ENCODE data around the gene RDH13. TPM values are rescaled to one million over a fixed set of nuclear protein-coding genes. Genes with fewer than 3 reads are reported as not detected.
"Not testable (repeated sequence)": the region's sequence is repeated elsewhere in the genome, so short reads cannot be mapped to it uniquely, and the experiment has no call there.

RDH13 gene
- total and polyA plus RNA-seq, 4 donors, result 9.2 to 30.5 (median 18.6) TPM

GRCh38 chr19:55036058-55036457, 26.9 kb downstream of the RDH13 start:
- DNase-seq, result no peak
- no peak overlapping the region for H3K4me3 ChIP-seq
- no peaks in the 10 kb centered on the region for H3K9me3 ChIP-seq (ENCODE audit: control insufficient read depth in 4 of 4, insufficient read depth in 3 of 4, low read length in 3 of 4)
- no peak for ATAC-seq (ENCODE audit: insufficient read depth, low FRiP score)
- H3K9ac ChIP-seq (ENCODE audit: insufficient read depth in 1 of 2, low read length in 2 of 2), result no peak overlapping the region
- no peaks in the 10 kb centered on the region for H3K4me1 ChIP-seq (ENCODE audit: control insufficient read depth in 5 of 5, insufficient read depth in 5 of 5, low read length in 5 of 5)
- TF ChIP-seq CTCF (IDR thresholded peaks at IDR 0.05; ENCODE audit: control extremely low read depth, extremely low read depth), result no peak
- WGBS, 2 donors, result 78 to 98% methylated on average over 2 of the region's 2 CpGs
- no peak overlapping the region for H3K27ac ChIP-seq (ENCODE audit: low read depth in 1 of 2, low read length in 1 of 2)
- H3K27me3 ChIP-seq (ENCODE audit: control insufficient read depth in 3 of 3, insufficient read depth in 3 of 3, low read length in 2 of 3), result no peaks in the 10 kb centered on the region
- no peaks in the 10 kb centered on the region for H3K36me3 ChIP-seq (ENCODE audit: control insufficient read depth in 4 of 4, insufficient read depth in 4 of 4, low read length in 4 of 4)

GRCh38 chr19:55034751-55035150, 28.2 kb downstream of the RDH13 start:
- no peaks in the 10 kb centered on the region for H3K9me3 ChIP-seq (ENCODE audit: control insufficient read depth in 4 of 4, insufficient read depth in 3 of 4, low read length in 3 of 4)

DNA sequence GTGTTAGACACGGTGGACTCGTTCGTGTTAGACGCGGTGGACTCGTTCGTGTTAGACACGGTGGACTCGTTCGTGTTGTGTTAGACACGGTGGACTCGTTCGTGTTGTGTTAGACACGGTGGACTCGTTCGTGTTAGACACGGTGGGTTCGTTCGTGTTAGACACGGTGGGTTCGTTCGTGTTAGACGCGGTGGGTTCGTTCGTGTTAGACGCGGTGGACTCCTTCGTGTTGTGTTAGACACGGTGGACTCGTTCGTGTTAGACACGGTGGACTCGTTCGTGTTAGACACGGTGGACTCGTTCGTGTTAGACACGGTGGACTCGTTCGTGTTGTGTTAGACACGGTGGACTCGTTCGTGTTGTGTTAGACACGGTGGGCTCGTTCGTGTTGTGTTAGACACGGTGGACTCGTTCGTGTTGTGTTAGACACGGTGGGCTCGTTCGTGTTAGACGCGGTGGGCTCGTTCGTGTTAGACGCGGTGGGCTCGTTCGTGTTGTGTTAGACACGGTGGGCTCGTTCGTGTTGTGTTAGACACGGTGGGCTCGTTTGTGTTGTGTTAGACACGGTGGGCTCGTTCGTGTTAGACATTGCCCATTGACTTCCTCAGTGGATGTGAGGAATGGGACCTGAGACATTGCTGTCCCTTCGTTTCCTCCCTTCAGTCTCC, 29.8 kb downstream of the RDH13 start:
- not testable (repeated sequence) for DNase-seq; H3K36me3 ChIP-seq (ENCODE audit: control insufficient read depth in 4 of 4, insufficient read depth in 4 of 4, low read length in 4 of 4); H3K4me1 ChIP-seq (ENCODE audit: control insufficient read depth in 5 of 5, insufficient read depth in 5 of 5, low read length in 5 of 5); H3K4me3 ChIP-seq; H3K9me3 ChIP-seq (ENCODE audit: control insufficient read depth in 4 of 4, insufficient read depth in 3 of 4, low read length in 3 of 4); H3K9ac ChIP-seq (ENCODE audit: insufficient read depth in 1 of 2, low read length in 2 of 2); ATAC-seq (ENCODE audit: insufficient read depth, low FRiP score); H3K27ac ChIP-seq (ENCODE audit: low read depth in 1 of 2, low read length in 1 of 2); H3K27me3 ChIP-seq (ENCODE audit: control insufficient read depth in 3 of 3, insufficient read depth in 3 of 3, low read length in 2 of 3)
- 94% methylated on average over 62 to 67 of the region's 70 CpGs for WGBS, 2 donors

More at GRCh38 chr19:55034751-55035150, 28.2 kb downstream of the RDH13 start:
- Histone ChIP-seq H3K27me3 (ENCODE audit: control insufficient read depth in 3 of 3, insufficient read depth in 3 of 3, low read length in 2 of 3) (no peaks in the 10 kb centered on the region), H3K4me1 (ENCODE audit: control insufficient read depth in 5 of 5, insufficient read depth in 5 of 5, low read length in 5 of 5) (no peaks in the 10 kb centered on the region), H3K27ac (ENCODE audit: low read depth in 1 of 2, low read length in 1 of 2) (no peak overlapping the region), H3K36me3 (ENCODE audit: control insufficient read depth in 4 of 4, insufficient read depth in 4 of 4, low read length in 4 of 4) (no peaks in the 10 kb centered on the region), H3K9ac (ENCODE audit: insufficient read depth in 1 of 2, low read length in 2 of 2) (no peak overlapping the region), H3K4me3 (no peak overlapping the region)
- no peak for DNase-seq
- 95% methylated on average over 13 of the region's 13 CpGs for WGBS, 2 donors
- TF ChIP-seq CTCF (IDR thresholded peaks at IDR 0.05; ENCODE audit: control extremely low read depth, extremely low read depth), result no peak
- no peak for ATAC-seq (ENCODE audit: insufficient read depth, low FRiP score)

GRCh38 chr19:55032170-55032800, 30.7 kb downstream of the RDH13 start:
- Histone ChIP-seq H3K9me3 (ENCODE audit: control insufficient read depth in 4 of 4, insufficient read depth in 3 of 4, low read length in 3 of 4) (no peaks in the 10 kb centered on the region), H3K4me1 (ENCODE audit: control insufficient read depth in 5 of 5, insufficient read depth in 5 of 5, low read length in 5 of 5) (no peaks in the 10 kb centered on the region), H3K36me3 (ENCODE audit: control insufficient read depth in 4 of 4, insufficient read depth in 4 of 4, low read length in 4 of 4) (no peaks in the 10 kb centered on the region), H3K27ac (ENCODE audit: low read depth in 1 of 2, low read length in 1 of 2) (no peak overlapping the region), H3K4me3 (no peak overlapping the region), H3K27me3 (ENCODE audit: control insufficient read depth in 3 of 3, insufficient read depth in 3 of 3, low read length in 2 of 3) (no peaks in the 10 kb centered on the region), H3K9ac (ENCODE audit: insufficient read depth in 1 of 2, low read length in 2 of 2) (no peak overlapping the region)
- TF ChIP-seq CTCF (IDR thresholded peaks at IDR 0.05; ENCODE audit: control extremely low read depth, extremely low read depth), result no peak
- ATAC-seq (ENCODE audit: insufficient read depth, low FRiP score), result no peak
- WGBS, 2 donors, result 94% methylated on average over 21 to 22 of the region's 22 CpGs
- no peak for DNase-seq

All from lung (tissue), 12 donors.